Keratinocyte (primary cell): ENCODE results near the gene BIN2. TPM values are rescaled to one million over a fixed set of nuclear protein-coding genes. Genes with fewer than 3 reads are reported as not detected.

Experiments
- DNase-seq: peaks from one replicate; pipeline ENCODE4 v3.0.0-alpha.2; 2011; ENCODE audit warnings: low read depth, missing footprints, low spot score
- FAIRE-seq: peaks from 2 replicates; lab custom pipeline; 2011; peaks lifted over from hg19 to GRCh38; lab: Jason Lieb, UNC
- H2AFZ ChIP-seq: 2 replicates; pipeline ENCODE4 v1.6.0; 2012; ENCODE audit warnings: low read length, control low read depth, inconsistent platforms; ENCODE audit not compliant: control insufficient read depth
- H3K27ac ChIP-seq: 2 replicates; pipeline ENCODE4 v1.5.1; 2011; ENCODE audit warnings: low read length; ENCODE audit not compliant: control insufficient read depth, insufficient read depth
- H3K27me3 ChIP-seq: 3 replicates; pipeline ENCODE4 v1.6.0; 2011; ENCODE audit warnings: low read length; ENCODE audit not compliant: control insufficient read depth, insufficient read depth; ENCODE audit errors: extremely low read depth
- H3K36me3 ChIP-seq, 2 experiments: 2 replicates in 1 of 2; 3 replicates in 1 of 2; pipeline ENCODE4 v1.5.1; 2011; ENCODE audit warnings: low read length in 2 of 2, mild to moderate bottlenecking in 1 of 2; ENCODE audit not compliant: control insufficient read depth in 2 of 2, insufficient read depth in 2 of 2; ENCODE audit errors: extremely low read depth in 1 of 2
- H3K4me1 ChIP-seq: 3 replicates; pipeline ENCODE4 v1.5.1; 2011; ENCODE audit warnings: low read length; ENCODE audit not compliant: control insufficient read depth, insufficient read depth; ENCODE audit errors: extremely low read depth
- H3K4me2 ChIP-seq: 3 replicates; pipeline ENCODE4 v1.6.0; 2011; ENCODE audit warnings: low read depth, low read length; ENCODE audit not compliant: control insufficient read depth, insufficient read depth; ENCODE audit errors: extremely low read depth
- H3K4me3 ChIP-seq, 3 experiments: fragments of 200-600 bp in 1 of 3; sonication (generic) in 1 of 3; 2 replicates in 2 of 3; 3 replicates in 1 of 3; pipeline ENCODE4 v1.5.1; 2011 to 2016; ENCODE audit warnings: low read length in 3 of 3, mild to moderate bottlenecking in 3 of 3, control low read depth in 2 of 3, inconsistent platforms in 1 of 3, low read depth in 1 of 3, mixed read lengths in 1 of 3, mixed run types in 1 of 3, moderate library complexity in 1 of 3; ENCODE audit not compliant: control insufficient read depth in 2 of 3, insufficient read depth in 2 of 3; ENCODE audit errors: extremely low read depth in 1 of 3
- H3K79me2 ChIP-seq: 2 replicates; pipeline ENCODE4 v1.6.0; 2012; ENCODE audit warnings: low read length; ENCODE audit not compliant: control insufficient read depth, insufficient read depth
- H3K9ac ChIP-seq: 3 replicates; pipeline ENCODE4 v1.6.0; 2011; ENCODE audit warnings: low read length; ENCODE audit not compliant: control insufficient read depth, insufficient read depth; ENCODE audit errors: extremely low read depth
- H3K9me1 ChIP-seq: 3 replicates; pipeline ENCODE4 v1.6.0; 2011; ENCODE audit warnings: low read length; ENCODE audit not compliant: control insufficient read depth, insufficient read depth; ENCODE audit errors: extremely low read depth
- H3K9me3 ChIP-seq: 2 replicates; pipeline ENCODE4 v1.5.1; 2012; ENCODE audit warnings: low read depth, low read length; ENCODE audit not compliant: control insufficient read depth
- H4K20me1 ChIP-seq: 3 replicates; pipeline ENCODE4 v1.6.0; 2011; ENCODE audit warnings: low read length; ENCODE audit not compliant: control insufficient read depth, insufficient read depth; ENCODE audit errors: extremely low read depth
- CTCF ChIP-seq, 3 experiments: IDR thresholded peaks in 1 of 3; conservative IDR thresholded peaks in 1 of 3; optimal IDR thresholded peaks in 1 of 3; 2 replicates in 2 of 3; 3 replicates in 1 of 3; pipeline versions ENCODE3 to v1.5.1; 2011; ENCODE audit warnings: low read length in 3 of 3, mild to moderate bottlenecking in 3 of 3, moderate library complexity in 2 of 3, control low read depth in 1 of 3, inconsistent platforms in 1 of 3; ENCODE audit not compliant: insufficient read depth in 2 of 3; ENCODE audit errors: extremely low read depth in 1 of 3
- EZH2 ChIP-seq: IDR thresholded peaks from one replicate; pipeline ENCODE4 v1.6.1; 2012; ENCODE audit warnings: inconsistent platforms, mild to moderate bottlenecking, low read length, moderate library complexity
- dilution Hi-C: fragments of 300-500 bp; cut with MboI; formaldehyde crosslinking; loops from one replicate; pipeline ENCODE4 v1.7.0; 2020; ENCODE audit warnings: low sequenced_read_pairs; ENCODE audit not compliant: extremely low pct_ligation_motif_present
- polyA plus RNA-seq, 5 experiments: library from polyadenylated mRNA; depleted of rRNA in 3 of 5; stranded (reverse) in 3 of 5; stranded (forward) in 1 of 5; unstranded in 1 of 5; fragments of >200 nt; gene quantifications; 1 replicate in 1 of 5; 2 replicates in 3 of 5; 3 replicates in 1 of 5; pipeline versions ENCODE4 v1.2.1 to v1.2.3, GENCODE V29; 2011 to 2012; ENCODE audit warnings: missing spikeins in 2 of 5, low read depth in 1 of 5, low replicate concordance in 1 of 5

Gene BIN2
- polyA plus RNA-seq, 1 donor (not counting 4 experiments of a cell fraction or from before 2014, with no cell fraction given) = not detected

GRCh38 chr12:51362307-51362706 is 38.3 kb upstream of the BIN2 start:
- FAIRE-seq (no peak), DNase-seq (no peak)
- no peak overlapping the region for H3K9ac ChIP-seq
- no peaks in the 10 kb centered on the region for H4K20me1 ChIP-seq
- H3K4me3 ChIP-seq = no peak overlapping the region
- dilution Hi-C loops = no loop called here
- H2AFZ ChIP-seq = no peak overlapping the region
- no peaks in the 10 kb centered on the region for H3K4me1 ChIP-seq
- no peaks in the 10 kb centered on the region for H3K27me3 ChIP-seq
- no peaks in the 10 kb centered on the region for H3K79me2 ChIP-seq
- TF ChIP-seq CTCF (optimal IDR thresholded peaks at IDR 0.05 in 1 of 3, IDR thresholded peaks at IDR 0.05 in 1 of 3, conservative IDR thresholded peaks at IDR 0.05 in 1 of 3; ENCODE audit: extremely low read depth in 1 of 3, insufficient read depth in 2 of 3, low read length in 3 of 3) (no peak), EZH2 (no peak)
- no peak overlapping the region for H3K4me2 ChIP-seq
- no peak overlapping the region for H3K27ac ChIP-seq
- H3K9me1 ChIP-seq = no peaks in the 10 kb centered on the region
- H3K9me3 ChIP-seq = no peaks in the 10 kb centered on the region
- H3K36me3 ChIP-seq = peaks cover 31 to 48% of the 10 kb centered on the region in 2 experiments

- Histone ChIP-seq H3K9ac (no peak overlapping the region), H4K20me1 (no peaks in the 10 kb centered on the region), H3K79me2 (no peaks in the 10 kb centered on the region), H3K9me1 (no peaks in the 10 kb centered on the region), H3K9me3 (no peaks in the 10 kb centered on the region), H3K27ac (no peak overlapping the region), H2AFZ (no peak overlapping the region), H3K4me1 (no peaks in the 10 kb centered on the region), H3K4me3 (no peak overlapping the region), H3K27me3 (no peaks in the 10 kb centered on the region), H3K4me2 (no peak overlapping the region), H3K36me3 (peaks cover 36 to 52% of the 10 kb centered on the region in 2 experiments)
- no peak for TF ChIP-seq EZH2
- TF ChIP-seq CTCF (optimal IDR thresholded peaks at IDR 0.05 in 1 of 3, IDR thresholded peaks at IDR 0.05 in 1 of 3, conservative IDR thresholded peaks at IDR 0.05 in 1 of 3; ENCODE audit: extremely low read depth in 1 of 3, insufficient read depth in 2 of 3, low read length in 3 of 3) = no peak
- dilution Hi-C loops = no loop called here
- FAIRE-seq = no peak
- DNase-seq = no peak
These were observed 37.4 kb upstream of the BIN2 start for GRCh38 chr12:51361161-51362016.
